Ascending aorta (tissue), 2 donors: ENCODE results near the gene GRB14. TPM values are rescaled to one million over a fixed set of nuclear protein-coding genes. Genes with fewer than 3 reads are reported as not detected.

Experiments
- DNase-seq, 2 donors: peaks; one replicate each; pipeline ENCODE4 v3.0.0-alpha.2; 2019; ENCODE audit warnings: low spot score in 2 of 2
- H3K27ac ChIP-seq, 2 donors: fragments of 200-600 bp; sonication (generic); one replicate each; pipeline ENCODE4 v1.5.1; 2016 to 2017; ENCODE audit warnings: mild to moderate bottlenecking in 1 of 2
- H3K27me3 ChIP-seq: fragments of 200-600 bp; sonication (generic); one replicate; pipeline ENCODE4 v1.5.1; 2017
- H3K36me3 ChIP-seq, 2 donors: fragments of 200-600 bp; sonication (generic); one replicate each; pipeline ENCODE4 v1.5.1; 2016
- H3K4me1 ChIP-seq, 2 donors: fragments of 200-600 bp; sonication (generic); one replicate each; pipeline ENCODE4 v1.5.1; 2016 to 2017; ENCODE audit warnings: mild to moderate bottlenecking in 1 of 2
- H3K4me3 ChIP-seq, 2 donors: fragments of 200-600 bp; sonication (generic); one replicate each; pipeline ENCODE4 v1.5.1; 2016 to 2017; ENCODE audit warnings: mild to moderate bottlenecking in 1 of 2
- H3K9me3 ChIP-seq, 2 donors: fragments of 200-600 bp; sonication (generic); one replicate each; pipeline ENCODE4 v1.5.1; 2016
- intact Hi-C: fragments of 100-400 bp; cut with DNase I; formaldehyde crosslinking; loops from one replicate; pipeline ENCODE4 v1.15.1; 2023
- total RNA-seq: library from RNA; depleted of rRNA; stranded (reverse); fragments of >200 nt; gene quantifications from one replicate; pipeline ENCODE4 v1.1.0, GENCODE V29; 2016
- TF ChIP-seq, protein P1 (sequence below), 3 experiments: fragments of 200-600 bp in 2 of 3; fragments of 450-650 bp in 1 of 3; sonication (generic) in 2 of 3; IDR thresholded peaks; one replicate each; pipeline ENCODE4 v1.5.1; 2016 to 2019; ENCODE audit warnings: antibody characterized with exemption in 3 of 3, mild to moderate bottlenecking in 1 of 3, moderate library complexity in 1 of 3

GRB14 gene
- total RNA-seq, 1 donor from 2014 or later = 1.1 TPM

DNA sequence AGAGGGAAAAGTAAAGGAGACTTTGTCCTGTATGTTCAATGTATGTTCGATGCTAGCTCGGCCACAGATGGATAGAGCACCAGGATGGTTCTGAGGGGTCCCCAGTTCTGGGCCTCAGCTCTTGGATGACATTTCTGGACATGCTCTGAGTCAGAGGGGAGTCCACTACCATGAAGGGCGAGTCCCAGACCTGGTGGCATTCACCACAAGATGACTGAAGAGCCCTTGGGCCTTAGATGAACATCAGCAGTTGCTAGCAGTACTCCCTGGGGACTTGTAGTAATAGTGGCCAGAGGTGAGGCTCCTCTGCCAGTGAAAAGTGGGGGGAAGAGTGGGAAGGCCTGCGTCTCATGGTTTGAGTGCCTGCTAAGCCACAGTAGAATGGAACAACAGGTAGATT, 109.5 kb downstream of the GRB14 start:
- H3K9me3 ChIP-seq = peaks cover 9 to 13% of the 10 kb centered on the region in 2 donors
- DNase-seq = no peak
- no peaks in the 10 kb centered on the region for H3K36me3 ChIP-seq
- no peak overlapping the region for H3K27ac ChIP-seq
- no peaks in the 10 kb centered on the region for H3K27me3 ChIP-seq
- H3K4me1 ChIP-seq = no peaks in the 10 kb centered on the region
- TF ChIP-seq, protein P1, sequence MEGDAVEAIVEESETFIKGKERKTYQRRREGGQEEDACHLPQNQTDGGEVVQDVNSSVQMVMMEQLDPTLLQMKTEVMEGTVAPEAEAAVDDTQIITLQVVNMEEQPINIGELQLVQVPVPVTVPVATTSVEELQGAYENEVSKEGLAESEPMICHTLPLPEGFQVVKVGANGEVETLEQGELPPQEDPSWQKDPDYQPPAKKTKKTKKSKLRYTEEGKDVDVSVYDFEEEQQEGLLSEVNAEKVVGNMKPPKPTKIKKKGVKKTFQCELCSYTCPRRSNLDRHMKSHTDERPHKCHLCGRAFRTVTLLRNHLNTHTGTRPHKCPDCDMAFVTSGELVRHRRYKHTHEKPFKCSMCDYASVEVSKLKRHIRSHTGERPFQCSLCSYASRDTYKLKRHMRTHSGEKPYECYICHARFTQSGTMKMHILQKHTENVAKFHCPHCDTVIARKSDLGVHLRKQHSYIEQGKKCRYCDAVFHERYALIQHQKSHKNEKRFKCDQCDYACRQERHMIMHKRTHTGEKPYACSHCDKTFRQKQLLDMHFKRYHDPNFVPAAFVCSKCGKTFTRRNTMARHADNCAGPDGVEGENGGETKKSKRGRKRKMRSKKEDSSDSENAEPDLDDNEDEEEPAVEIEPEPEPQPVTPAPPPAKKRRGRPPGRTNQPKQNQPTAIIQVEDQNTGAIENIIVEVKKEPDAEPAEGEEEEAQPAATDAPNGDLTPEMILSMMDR (IDR thresholded peaks at IDR 0.05) = no peak
- no peak overlapping the region for H3K4me3 ChIP-seq
- intact Hi-C loops = no loop called here

DNA sequence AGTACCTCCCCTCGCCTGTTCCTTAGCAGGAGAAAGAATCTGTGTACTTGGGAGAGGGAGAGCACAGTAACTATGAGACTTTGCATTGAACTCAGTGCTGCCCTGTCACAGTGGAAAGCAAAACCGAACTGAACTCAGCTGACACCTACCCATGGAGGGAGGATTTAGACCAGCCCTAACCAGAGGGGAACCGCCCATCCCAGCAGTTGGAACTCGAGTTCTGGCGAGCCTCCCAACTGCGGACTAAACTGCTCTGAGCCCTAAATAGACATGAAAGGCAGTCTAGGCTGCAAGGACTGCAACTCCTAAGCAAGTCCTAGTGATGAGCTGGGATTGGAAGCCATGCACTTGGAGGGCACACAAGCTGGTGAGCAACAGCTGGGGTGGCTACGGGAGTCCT, 110.4 kb downstream of the GRB14 start:
- intact Hi-C loops = no loop called here
- H3K27me3 ChIP-seq = no peaks in the 10 kb centered on the region
- H3K4me1 ChIP-seq = no peaks in the 10 kb centered on the region
- peaks cover 5 to 8% of the 10 kb centered on the region in 2 donors for H3K9me3 ChIP-seq
- TF ChIP-seq, protein P1 (IDR thresholded peaks at IDR 0.05) = no peak
- H3K36me3 ChIP-seq = no peaks in the 10 kb centered on the region
- no peak for DNase-seq
- H3K4me3 ChIP-seq = no peak overlapping the region
- H3K27ac ChIP-seq = no peak overlapping the region

DNA sequence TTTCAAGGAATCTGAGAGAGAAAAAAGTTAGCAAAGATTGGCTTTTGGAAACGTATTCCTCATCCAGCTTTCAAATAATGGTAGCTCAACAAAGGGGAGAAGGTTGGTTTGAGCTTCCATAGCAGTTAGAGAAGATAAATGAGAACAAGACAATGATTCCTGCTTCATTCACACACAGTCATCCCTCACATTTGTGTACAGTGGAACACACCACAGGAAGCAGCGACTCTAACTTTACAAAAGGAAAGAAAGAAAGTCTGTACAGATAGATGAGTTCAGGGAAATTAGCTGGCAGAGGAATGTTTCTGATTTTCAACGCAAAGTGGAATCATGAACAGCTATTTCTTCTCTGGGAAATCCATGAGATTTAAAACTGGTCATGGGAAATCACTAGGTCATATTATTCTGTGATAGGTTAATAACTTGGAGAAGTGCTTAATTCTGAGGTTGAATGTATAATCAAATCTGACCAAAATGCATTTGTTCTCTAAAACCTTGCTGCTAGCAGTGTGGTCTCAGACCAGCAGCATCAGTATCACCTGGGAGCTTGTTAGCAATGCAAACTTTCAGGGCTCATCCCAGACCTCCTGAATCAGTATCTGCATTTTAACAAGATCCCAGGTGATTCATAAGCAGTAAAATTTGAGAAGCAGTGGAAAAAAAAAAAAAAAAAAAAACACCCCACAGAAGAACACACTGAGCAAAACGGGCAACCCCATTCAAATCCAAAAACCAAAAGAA, 112.0 kb downstream of the GRB14 start:
- Histone ChIP-seq H3K4me3 (no peak overlapping the region), H3K36me3 (no peaks in the 10 kb centered on the region), H3K9me3 (no peaks in the 10 kb centered on the region), H3K27me3 (no peaks in the 10 kb centered on the region), H3K27ac (no peak overlapping the region), H3K4me1 (no peaks in the 10 kb centered on the region)
- intact Hi-C loops = no loop called here
- DNase-seq = no peak
- TF ChIP-seq, protein P1 (IDR thresholded peaks at IDR 0.05) = no peak

DNA sequence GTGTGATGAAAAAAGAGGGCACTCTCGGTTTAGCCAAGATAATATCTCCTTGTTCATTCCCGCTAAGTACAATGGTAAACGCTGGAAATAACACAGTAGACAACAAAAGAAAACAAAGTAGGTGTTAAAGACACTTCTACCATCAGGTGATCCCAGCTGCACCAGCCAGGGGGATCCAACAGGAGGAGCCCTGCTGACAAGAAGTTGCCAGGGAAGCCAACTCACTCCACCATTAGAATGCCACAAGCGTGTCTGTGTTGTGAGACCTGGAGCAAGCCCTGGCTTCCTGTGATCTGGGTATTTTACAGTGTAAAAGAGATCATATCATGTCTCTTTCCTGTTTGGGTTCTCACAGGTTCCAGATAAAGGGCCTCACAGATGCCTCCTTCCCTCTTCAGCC, 117.0 kb downstream of the GRB14 start:
- DNase-seq = no peak
- H3K4me3 ChIP-seq = no peak overlapping the region
- H3K36me3 ChIP-seq = no peaks in the 10 kb centered on the region

DNA sequence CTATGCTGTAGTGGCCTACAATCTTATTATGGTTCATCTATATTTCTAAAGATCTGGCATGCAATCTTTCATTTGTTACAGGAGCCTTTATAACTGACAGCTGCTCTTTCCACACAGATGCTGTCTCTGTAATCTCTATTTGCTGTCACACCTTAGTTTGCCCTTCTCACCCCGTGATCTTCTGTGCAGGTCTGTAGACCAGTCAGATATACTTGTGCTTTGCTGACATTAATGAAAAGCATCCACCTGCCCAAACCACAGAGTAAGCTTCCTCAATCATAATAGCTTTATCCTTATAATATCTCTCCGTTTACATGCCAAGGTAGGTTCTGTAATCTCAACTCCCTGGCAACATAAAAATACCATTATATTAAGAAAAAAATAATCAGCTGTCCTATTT, 122.4 kb downstream of the GRB14 start:
- no peaks in the 10 kb centered on the region for H3K4me1 ChIP-seq
- H3K9me3 ChIP-seq = no peaks in the 10 kb centered on the region
- TF ChIP-seq, protein P1 (IDR thresholded peaks at IDR 0.05) = no peak
- H3K36me3 ChIP-seq = no peaks in the 10 kb centered on the region
- no peak overlapping the region for H3K27ac ChIP-seq
- intact Hi-C loops = no loop called here
- no peaks in the 10 kb centered on the region for H3K27me3 ChIP-seq
- H3K4me3 ChIP-seq = no peak overlapping the region
- no peak for DNase-seq

More for the DNA sequence above, 117.0 kb downstream of the GRB14 start:
- intact Hi-C loops = no loop called here
- H3K27me3 ChIP-seq = no peaks in the 10 kb centered on the region
- no peaks in the 10 kb centered on the region for H3K9me3 ChIP-seq
- TF ChIP-seq, protein P1 (IDR thresholded peaks at IDR 0.05) = no peak
- no peaks in the 10 kb centered on the region for H3K4me1 ChIP-seq
- H3K27ac ChIP-seq = no peak overlapping the region
